Smooth muscle cell of the brain vasculature (primary cell): ENCODE data around the gene HNRNPM.
"Not testable (repeated sequence)": the region's sequence is repeated elsewhere in the genome, so short reads cannot be mapped to it uniquely, and the experiment has no call there.

Source experiments
- DNase-seq: peaks from one replicate; pipeline ENCODE4 v3.0.0-alpha.2; 2012; ENCODE audit warnings: low read depth, low spot score

Gene HNRNPM

DNA sequence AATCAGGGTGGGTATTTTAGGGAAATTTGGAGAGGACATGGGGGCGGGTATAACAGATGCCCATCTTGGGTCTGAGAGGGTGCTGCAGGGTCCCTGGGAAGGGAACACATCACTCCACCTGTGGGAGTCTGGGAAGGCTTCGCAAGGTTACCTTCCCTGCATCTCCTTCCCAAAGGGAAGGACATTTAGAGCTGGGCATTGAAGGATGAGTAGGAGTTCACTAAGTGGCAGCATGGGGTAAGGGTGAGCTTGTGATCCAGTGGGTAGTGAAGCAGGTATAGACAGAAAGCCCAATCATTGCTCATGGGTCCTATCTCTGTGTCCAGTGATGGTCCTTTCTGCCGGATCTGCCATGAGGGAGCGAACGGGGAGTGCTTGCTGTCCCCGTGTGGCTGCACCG is 18.5 kb upstream of the HNRNPM start:
- DNase-seq = no peak

DNA sequence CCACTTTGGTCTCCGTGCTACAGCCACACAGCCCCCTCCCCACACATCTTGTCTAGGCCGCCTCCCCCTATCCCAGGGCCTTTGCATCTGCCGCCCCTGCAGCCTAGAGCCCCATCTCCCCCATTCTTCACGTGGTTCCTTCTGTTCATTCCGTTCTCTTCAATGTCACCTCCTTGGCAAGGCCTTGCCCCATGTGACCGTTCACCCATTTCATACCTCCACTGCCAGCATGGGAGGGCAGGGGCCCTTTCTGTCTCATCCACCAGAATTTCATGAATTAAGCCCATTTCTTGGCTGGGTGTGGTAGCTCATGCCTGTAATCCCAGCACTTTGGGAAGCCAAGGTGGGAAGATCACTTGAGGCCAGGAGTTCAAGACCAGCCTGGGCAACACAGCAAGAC is 15.7 kb upstream of the HNRNPM start:
- no peak for DNase-seq

DNA sequence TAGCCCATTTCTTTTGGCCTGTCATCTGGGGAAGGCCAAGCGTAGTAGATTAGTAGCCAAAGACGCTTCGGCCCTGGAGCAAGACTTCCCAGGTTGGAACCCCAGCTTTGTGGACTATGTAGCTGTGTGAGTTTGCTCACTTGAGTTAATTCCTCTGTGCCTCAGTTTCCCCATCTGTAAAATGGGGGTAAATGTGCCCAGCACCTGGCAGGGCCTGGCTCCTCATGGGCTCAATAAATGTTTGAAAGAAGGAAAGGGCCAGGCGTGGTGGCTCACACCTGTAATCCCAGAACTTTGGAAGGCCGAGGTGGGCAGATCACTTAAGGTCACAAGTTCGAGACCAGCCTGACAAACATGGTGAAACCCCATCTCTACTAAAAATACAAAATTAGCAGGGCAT is 14.9 kb upstream of the HNRNPM start:
- DNase-seq = no peak

DNA sequence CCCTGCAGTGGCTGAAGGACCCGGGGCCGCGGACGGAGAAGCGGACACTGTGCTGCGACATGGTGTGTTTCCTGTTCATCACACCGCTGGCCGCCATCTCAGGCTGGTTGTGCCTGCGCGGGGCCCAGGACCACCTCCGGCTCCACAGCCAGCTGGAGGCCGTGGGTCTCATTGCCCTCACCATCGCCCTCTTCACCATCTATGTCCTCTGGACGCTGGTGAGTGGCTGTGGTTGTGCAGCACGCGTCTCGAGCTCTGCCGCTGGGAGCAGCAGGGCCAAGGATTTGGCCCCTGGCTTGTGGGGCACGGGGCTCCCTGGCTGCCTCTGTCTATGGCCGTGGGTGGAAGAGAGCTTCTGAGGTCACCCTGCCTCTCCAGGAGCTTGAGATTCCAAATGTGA is 14.1 kb upstream of the HNRNPM start:
- DNase-seq = no peak

DNA sequence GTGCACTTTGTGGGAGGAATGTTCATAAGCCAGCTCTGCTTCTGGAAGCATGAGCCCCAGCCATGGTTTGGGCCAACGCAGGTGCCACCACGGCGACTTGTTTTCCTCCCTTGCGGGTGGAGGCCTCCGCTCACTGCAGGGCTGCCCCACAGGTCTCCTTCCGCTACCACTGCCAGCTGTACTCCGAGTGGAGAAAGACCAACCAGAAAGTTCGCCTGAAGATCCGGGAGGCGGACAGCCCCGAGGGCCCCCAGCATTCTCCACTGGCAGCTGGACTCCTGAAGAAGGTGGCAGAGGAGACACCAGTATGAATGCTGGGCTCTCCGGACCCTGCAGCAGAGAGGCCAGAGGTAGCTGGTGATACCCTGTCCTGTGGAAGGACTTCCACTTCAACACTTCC is 6.5 kb upstream of the HNRNPM start:
- no peak for DNase-seq

DNA sequence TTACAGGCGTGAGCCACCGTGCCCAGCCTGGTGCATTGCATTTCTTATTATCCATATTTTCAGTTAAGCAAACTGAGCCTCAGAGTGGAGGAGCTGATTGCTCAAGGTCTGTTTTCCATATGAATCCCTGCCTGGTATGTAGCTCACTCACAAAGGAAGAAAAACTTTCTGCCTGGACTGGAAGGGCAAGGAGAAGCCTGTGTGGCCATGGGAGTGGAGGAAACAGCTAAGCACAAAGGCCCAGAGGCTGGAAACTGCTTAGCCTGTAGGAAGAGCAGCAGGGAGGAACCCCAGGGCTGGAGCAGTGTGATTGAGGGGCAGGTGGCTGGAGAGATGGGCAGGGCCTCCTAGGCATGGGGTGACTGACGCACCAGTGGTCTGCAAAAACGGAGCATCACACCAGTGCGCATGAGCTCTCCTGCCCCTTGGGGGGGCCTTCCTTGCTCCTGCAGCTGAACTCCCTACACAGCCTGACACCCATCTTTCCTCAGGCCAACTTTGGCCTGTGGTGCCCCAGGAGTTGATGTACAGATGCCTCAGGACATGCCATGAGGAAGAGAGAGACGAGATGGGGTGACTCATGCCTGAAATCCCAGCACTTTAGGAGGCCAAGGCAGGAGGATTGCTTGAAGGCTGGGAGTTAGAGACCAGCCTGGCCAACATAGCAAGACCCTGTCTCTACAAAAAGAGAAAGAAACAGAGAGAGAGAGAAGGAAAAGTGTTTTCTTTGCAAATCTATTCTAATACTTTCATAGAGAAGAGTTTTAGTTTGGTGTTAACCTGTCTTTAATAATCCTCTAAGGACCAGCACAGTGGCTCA is 2.8 kb upstream of the HNRNPM start:
- DNase-seq = no peak

DNA sequence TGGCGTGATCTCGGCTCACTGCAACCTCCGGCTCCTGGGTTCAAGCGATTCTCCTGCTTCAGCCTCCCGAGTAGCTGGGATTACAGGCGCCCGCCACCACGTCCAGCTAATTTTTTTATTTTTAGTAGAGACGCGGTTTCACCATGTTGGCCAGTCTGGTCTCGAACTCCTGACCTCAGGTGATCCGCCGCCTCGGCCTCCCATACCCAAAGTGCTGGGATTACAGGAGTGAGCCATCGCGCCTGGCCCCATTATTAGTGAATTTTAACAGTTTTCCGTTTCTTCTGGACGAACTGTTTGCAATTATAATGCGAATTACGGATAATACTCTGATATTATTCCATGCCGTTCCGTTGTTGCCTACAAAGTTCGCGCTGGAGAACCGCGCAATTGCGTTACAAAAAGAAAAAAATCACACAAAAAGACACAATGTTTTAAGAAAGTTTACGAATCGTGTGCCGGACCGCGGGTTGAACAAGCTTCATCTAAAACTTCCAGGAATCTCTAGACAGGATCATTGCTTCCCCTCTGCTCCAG is 567 bp upstream of the HNRNPM start:
- not testable (repeated sequence) for DNase-seq

DNA sequence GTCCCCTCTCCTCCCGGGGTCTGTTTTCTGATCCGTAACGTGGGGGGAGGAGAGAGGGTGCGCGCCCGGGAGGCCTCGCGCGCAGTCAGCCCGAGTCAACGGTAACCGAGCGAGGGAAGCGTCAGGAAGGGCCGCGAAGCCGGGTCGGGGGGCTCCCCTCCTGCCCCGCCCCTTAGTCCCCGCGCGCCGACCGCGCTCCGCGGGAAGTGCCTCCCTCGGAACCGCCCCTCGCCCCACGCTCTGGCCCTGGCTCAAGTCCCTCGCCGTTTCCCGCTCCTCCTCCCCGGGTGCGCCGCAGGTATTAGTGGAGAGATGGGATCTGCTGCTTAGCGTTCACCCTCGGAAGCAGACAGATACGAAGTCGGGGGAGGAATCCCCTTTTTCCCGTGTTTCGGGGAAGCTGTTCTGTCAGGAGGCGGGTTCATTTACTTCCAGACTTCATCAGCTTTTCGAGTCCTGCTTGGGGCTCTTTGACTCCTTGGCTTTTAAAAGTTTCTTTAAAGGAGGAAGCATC is 770 bp downstream of the HNRNPM start:
- no peak for DNase-seq

DNA sequence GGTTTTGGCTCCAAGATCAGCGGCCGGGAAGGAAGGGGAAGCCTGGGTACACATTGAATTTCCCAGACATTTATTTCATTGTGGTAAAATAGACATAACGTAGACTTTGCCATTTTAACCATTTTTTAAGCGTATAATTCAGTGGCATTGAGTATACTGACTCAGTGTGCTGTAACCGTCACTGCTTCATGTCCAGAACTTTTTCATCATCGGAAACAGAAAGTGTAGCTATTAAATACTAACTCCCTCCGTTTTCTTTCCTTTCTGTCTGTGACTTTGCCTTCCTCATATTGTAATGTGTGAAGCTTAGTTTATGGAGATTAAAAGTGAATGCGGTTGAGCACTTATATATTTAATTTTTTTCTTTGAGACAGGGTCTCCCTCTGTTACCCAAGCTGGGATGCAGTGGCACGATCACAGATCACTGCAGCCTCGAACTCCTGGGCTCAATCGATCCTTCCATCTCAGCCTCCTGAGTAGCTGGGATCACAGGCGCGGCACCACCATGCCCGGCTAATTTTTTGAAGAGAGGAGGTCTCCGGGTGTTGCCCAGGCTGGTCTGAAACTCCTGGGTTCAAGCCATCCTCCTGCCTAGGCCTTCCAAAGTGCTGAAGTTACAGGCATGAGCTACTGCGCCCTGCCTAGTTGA is 1.4 kb downstream of the HNRNPM start:
- no peak for DNase-seq

DNA sequence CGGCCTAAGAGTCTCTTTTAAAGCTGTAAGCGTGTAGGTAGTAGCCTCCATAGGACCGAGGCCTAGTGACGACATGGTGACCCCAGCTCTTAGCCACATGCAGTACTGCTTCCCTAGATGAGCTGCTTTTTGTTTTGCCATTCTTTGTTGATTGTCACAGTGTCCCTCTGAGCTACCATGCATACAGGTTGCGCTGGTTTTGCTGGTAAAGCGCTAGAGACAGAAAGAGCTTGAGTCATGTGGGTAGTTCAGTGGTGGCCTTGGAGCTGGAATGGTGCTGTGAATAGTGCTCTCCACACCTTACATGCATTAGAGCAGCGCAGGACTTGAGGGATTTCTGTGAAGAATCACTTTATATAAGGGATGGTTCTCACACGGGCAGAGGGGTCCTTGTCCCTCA is 5.1 kb downstream of the HNRNPM start:
- DNase-seq = no peak

DNA sequence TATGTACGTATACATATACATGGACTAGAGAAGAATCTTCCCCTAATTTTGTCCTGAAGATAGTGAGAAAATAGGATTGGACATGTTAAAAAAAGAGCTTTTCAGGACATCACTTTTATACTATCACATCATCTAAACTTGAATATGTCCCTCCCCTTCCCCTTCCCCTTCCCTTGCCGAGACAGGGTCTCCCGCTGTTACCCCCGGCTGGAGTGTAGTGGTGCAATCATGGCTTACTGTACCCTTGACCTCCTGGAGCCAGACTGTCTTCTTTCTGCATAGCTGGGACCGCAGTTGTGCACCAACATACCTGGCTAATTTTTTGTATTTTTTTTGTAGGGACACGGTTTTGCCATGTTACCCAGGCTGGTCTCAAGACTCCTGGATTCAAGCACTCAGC is 6.6 kb downstream of the HNRNPM start:
- DNase-seq = no peak

DNA sequence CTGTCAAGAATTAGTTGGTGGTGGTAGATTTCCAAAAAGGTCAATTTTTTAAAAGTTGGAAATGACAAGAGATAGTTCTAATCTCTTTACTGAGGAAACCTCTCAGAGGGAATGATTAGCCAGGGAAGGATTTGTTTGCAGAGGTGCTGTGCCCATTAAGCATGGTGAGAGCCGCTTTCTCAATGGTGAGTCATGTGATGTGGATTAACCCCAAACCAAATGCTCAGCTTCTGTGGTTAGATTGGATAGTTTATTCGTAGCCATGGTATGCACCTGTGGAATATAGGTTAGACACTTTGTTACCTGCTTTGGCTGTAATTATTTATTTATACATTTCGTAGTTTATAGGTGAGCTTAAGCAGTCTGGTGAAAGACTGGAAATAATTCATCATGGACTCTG is 7.1 kb downstream of the HNRNPM start:
- DNase-seq = no peak

DNA sequence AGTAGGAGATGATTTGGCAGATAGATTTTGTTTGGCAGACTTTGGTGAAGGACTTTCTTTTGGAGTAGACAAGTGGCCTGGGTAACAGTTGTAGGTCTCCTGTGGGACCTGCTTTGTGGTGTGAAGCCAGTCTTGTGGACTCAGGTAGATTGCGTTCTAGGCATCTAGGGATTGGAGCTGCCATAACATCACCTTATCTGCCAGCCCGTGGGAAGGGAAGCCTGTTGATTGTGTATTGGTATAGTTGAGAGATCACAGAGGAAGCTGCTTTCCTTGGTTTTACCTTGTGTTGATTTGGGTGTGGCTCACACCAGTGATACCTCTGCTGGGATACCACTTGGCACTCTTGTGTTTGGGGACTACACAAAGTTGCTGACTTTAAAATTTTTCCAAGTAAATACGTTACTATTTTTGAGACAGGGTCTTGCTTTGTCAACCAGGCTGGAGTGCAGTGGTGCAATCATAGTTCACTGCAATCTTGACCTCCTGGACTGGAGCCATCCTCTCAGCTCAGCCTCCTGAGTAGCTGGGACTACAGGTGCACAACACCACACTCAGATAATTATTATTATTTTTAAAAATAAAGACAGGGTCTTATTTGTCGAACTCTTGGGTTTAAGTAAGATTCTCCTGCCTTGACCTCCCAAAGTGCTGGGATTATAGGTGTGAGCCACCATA is 7.8 kb downstream of the HNRNPM start:
- no peak for DNase-seq

DNA sequence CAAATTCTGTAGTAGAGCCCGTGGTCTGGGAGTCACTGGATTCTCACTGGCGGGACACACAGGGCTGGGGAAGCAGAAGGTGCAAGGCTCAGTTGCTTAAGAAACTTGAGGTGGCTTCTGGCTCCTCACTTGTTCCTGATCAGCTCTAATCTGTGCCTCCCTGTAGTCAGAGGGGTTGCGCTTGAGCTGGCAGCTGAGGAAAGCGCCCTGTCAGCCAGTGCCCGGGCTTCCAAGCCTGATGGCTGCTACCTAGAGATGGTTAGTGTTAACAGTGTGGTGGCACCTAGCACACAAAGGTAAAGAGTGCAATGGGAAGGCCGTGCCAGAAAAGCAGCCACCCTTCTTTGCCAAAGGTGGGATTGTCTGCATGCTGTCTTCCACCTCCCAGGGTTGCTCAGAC is 8.8 kb downstream of the HNRNPM start:
- no peak for DNase-seq

DNA sequence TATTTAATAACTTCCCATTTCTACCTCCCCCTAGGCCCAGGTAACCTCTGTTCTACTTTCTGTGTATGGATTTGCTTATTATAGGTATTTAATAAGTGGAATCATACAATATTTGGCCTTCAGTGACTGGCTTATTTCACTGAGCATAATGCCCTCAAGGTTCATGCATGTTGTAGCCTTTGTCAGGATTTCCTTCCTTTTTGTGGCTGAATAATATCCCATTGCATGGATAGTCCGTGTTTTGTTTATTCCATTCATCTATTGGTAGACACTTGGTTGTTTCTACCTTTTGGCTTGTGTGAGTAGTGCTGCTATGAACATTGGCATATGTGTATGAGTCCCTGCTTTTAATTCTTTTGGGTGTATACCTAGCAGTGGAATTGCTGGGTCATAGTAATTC is 9.4 kb downstream of the HNRNPM start:
- no peak for DNase-seq

DNA sequence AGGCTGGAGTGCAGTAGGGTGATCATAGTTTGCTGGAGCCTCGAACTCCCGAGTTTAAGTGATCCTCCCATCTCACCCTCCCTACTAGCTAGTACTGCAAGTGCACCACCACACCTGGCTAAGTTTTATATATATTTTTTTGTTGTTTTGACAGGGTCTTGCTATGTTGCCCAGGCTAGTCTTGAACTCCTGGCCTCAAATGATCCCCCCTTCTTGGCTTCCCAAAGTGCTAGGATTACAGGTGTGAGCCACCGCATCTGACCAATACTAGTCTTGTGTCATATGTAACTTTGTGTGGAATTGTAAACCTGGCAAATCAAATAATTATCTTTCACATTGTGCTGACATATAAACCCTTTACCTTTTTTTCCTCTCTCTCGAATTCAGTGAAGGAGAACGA is 10.2 kb downstream of the HNRNPM start:
- no peak for DNase-seq

DNA sequence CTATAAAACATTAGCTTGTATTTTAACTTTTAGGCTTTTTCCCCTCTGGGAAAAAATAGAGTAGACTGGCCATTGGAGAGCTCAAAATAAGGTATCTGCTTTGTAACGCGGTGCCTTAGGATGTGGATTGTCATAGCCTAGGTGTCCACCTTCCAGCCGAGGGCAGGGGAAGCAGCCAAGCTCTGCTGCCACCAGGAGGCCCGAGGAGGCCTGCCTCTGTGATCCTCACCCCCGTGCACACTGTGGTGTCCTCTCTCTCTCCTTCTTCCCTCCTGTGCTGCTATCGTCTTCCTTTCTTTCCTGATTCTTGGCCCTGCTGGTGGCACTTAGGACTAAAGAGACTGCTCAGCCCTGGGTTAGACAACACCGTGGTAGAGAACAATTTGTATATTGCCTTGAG is 11.3 kb downstream of the HNRNPM start:
- no peak for DNase-seq

DNA sequence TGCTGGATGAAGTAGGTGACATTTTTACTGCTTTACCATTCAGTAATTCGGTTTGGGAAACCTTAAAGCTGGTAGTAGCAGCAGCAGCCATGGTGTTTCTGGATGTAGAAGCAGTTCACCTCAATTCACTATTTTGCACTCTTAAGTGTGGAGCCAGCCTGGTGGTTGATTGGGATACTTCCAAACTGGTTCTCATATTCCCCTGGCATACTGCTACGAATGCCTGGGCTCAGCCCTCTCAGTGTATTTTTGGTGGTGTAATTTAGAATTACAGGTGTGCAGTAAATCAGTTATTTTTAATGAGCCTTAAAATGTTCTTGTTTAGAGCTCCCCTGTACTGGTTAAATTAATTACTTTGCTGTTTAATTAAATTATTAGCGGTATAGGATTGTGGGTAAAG is 12.4 kb downstream of the HNRNPM start:
- no peak for DNase-seq

DNA sequence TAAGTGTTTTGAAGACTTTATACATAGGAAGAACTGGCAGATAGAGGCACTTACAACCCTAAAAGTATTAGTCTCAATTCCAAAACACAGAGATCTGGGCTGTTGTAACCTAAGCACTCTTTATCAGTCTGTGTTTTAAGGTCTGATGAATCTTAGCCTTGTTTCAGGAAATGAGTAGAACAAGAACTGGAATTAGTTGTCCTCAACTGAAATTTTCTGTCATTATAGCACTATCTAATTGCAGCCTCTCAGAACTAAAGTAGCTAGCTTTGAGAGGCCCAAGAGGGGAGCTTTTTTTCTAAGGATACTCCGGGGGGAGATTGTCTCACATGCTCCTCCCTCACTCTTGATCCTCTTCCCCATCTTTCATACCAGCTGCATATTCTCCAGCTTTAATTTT is 13.1 kb downstream of the HNRNPM start:
- DNase-seq = no peak

DNA sequence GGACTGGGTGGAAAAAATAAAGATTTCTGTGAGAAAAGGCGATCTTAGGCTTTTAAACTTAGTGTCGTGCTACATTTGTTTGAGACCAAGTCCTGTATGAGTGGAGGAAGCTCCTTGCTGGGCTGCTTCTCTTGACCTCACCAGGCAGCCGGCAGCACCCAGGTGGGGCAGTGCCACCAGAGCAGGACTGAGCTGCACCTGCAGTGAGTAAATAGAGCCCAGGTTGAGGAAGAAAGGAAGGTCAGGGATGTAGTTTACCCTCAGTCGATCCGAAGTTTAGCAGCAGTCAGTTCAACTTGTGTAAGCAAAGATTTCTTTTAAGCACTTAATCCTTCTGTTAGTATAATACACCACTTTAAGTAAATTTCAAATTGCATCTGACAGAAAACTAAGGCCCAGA is 13.6 kb downstream of the HNRNPM start:
- DNase-seq = no peak

DNA sequence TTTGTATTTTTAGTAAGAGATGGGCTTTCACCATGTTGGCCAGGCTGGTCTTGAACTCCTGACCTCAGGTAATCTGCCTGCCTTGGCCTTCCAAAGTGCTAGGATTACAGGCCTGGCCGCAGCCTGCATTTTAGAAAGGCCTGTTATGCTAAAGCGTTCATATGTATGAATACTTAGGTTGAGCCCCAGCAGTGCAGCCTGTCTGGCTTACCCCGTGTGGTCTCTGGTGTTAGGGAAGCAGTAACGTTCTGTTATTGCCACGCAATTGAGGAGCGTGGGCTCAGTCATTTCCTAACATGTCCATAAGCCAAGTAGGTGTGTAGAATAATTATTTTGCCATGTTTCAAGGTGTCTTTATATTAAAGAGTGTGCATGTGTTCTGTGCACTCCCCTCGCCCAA is 14.3 kb downstream of the HNRNPM start:
- no peak for DNase-seq

DNA sequence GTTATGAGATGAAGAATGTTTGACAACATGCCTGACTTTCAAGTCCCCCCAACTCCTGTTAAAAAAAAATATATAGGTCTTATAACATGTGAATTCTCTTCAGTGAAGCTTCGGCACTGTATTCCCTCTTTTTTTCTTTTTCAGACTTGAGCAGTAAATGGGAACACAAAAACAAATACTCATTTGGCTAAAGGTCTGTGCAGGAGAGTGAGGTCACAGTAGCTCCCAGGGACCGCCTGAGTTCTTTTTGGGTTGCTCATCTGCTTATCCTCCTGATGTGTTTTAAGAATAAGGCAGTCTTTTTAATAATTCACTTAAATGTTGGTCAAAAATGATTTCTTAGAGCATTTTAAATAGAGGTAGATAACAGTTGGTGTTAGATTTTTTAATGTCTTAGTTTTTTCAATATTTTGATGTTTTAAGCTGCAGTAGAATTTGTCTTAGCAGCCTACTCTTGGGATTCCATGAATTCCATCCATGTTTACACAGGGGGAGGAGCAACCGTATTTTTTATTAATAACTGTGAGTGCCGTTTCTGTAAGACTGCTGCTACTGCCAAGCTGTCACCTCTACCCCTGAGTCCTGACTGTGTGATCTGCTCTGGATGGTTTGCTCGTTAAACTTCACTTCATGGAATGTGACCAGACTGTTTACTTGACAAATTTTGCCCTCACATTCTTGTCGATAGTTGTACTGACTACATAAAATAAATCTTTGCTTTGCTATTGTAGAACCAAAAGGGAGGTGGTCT is 14.9 kb downstream of the HNRNPM start:
- DNase-seq = peak; percentile 33
